Measurements from ENCODE around the gene NPAS3.

DNA sequence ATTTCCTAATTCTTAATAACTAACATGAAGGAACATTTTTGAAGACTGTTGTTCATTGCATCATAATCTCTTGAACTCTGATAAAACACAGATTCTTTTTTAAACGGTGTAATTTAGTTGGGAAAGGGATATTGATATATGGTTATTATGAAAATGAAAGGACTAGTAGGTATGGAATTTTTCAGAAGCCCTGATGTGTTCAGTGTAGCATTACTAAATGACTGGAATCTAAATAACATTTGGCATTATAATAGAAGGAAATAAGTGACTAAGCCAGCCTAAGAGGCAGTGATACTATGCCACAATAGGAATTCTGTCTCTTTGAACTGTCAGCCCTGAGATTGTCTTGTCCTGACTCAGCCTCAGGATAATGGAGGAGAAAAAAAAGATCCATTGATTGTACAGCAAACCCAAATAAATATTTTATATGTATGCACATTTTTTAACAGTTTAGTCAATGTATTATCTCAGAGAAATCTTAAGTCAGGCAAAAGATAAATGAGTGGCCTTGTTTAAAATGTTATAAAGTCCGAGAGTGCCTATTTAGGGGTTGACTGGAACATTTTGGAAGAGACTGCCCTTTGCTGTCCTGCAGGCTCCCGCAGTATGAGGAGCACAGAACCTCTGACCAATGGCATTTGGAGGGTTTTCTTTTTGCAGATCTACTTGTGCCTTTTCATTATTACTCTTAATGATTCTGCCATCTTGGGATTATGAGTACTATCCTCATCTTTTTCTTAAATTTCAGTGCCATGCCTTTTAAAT lies 741.0 kb downstream of the NPAS3 start:
- TF ChIP-seq TCF12 (IDR thresholded peaks at IDR 0.05; ENCODE audit: low read depth, low read length) (no peak), GABPA (IDR thresholded peaks at IDR 0.05; ENCODE audit: borderline replicate concordance, insufficient read depth, low read length) (no peak), EGR1 (IDR thresholded peaks at IDR 0.05; ENCODE audit: borderline replicate concordance, low read depth, low read length) (no peak), MAFK (IDR thresholded peaks at IDR 0.05; ENCODE audit: low read depth, low read length) (no peak), USF2 (IDR thresholded peaks at IDR 0.05; ENCODE audit: low read length) (no peak), POLR2AphosphoS5 (IDR thresholded peaks at IDR 0.05; ENCODE audit: low read depth, low read length) (no peak), POLR2A (IDR thresholded peaks at IDR 0.05; ENCODE audit: control extremely low read depth in 1 of 2, low read depth in 2 of 2, low read length in 2 of 2) (no peak), ATF3 (IDR thresholded peaks at IDR 0.05; ENCODE audit: insufficient read depth, low read depth, low read length) (no peak), GTF2F1 (IDR thresholded peaks at IDR 0.05; ENCODE audit: borderline replicate concordance, low read depth, low read length) (no peak), BRCA1 (IDR thresholded peaks at IDR 0.05; ENCODE audit: low read depth, low read length) (no peak)
- TF ChIP-seq, protein P1, sequence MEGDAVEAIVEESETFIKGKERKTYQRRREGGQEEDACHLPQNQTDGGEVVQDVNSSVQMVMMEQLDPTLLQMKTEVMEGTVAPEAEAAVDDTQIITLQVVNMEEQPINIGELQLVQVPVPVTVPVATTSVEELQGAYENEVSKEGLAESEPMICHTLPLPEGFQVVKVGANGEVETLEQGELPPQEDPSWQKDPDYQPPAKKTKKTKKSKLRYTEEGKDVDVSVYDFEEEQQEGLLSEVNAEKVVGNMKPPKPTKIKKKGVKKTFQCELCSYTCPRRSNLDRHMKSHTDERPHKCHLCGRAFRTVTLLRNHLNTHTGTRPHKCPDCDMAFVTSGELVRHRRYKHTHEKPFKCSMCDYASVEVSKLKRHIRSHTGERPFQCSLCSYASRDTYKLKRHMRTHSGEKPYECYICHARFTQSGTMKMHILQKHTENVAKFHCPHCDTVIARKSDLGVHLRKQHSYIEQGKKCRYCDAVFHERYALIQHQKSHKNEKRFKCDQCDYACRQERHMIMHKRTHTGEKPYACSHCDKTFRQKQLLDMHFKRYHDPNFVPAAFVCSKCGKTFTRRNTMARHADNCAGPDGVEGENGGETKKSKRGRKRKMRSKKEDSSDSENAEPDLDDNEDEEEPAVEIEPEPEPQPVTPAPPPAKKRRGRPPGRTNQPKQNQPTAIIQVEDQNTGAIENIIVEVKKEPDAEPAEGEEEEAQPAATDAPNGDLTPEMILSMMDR (IDR thresholded peaks at IDR 0.05; ENCODE audit: control extremely low read depth in 1 of 3, insufficient read depth in 1 of 3, low read depth in 1 of 3, low read length in 3 of 3) = no peak

Data from H1 (cell line).